ENCODE results near the gene CA5A.

- TF ChIP-seq RFX5 (IDR thresholded peaks at IDR 0.05; ENCODE audit: low read depth, low read length) (no peak), CTCF (conservative IDR thresholded peaks at IDR 0.05; ENCODE audit: low read depth, low read length) (no peak), RCOR1 (IDR thresholded peaks at IDR 0.05; ENCODE audit: insufficient replicate concordance, low read length) (no peak), CEBPB (IDR thresholded peaks at IDR 0.05; ENCODE audit: low read depth, low read length) (no peak), MXI1 (IDR thresholded peaks at IDR 0.05; ENCODE audit: borderline replicate concordance, low read depth, low read length) (no peak)
These were observed 94.8 kb downstream of the CA5A start for GRCh38 chr16:87841340-87842208.

Measured in IMR-90 (cell line).